NB4 (cell line): ENCODE results near the gene LRRC63.

Experiments used
- POLR2A ChIP-seq: IDR thresholded peaks from 2 replicates; pipeline ENCODE4 v1.6.1; 2011; ENCODE audit warnings: mild to moderate bottlenecking; ENCODE audit not compliant: insufficient read length; ENCODE audit errors: extremely low read depth
- TF ChIP-seq, protein P1 (sequence below): IDR thresholded peaks from one replicate; pipeline ENCODE4 v1.5.1; 2012; ENCODE audit warnings: low read depth, low read length

DNA sequence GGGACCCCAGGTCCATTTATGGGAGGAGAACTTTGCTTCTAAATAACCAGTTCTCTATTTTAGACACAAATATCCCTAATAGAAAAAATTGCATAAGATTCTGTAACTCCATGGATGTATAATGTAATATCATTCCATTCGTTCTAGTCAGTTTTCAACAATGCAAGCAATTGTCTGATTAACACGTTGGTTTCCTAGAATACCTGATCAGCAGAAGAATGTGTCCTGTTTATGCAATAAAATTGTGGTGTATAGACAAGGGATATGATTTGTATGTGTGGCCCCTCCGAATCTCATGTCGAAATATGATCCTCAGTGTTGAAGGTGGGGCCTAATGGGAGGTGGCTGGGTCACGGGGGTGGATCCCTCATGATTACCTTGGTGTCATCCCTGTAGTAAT, 113.2 kb downstream of the LRRC63 start:
- TF ChIP-seq, protein P1, sequence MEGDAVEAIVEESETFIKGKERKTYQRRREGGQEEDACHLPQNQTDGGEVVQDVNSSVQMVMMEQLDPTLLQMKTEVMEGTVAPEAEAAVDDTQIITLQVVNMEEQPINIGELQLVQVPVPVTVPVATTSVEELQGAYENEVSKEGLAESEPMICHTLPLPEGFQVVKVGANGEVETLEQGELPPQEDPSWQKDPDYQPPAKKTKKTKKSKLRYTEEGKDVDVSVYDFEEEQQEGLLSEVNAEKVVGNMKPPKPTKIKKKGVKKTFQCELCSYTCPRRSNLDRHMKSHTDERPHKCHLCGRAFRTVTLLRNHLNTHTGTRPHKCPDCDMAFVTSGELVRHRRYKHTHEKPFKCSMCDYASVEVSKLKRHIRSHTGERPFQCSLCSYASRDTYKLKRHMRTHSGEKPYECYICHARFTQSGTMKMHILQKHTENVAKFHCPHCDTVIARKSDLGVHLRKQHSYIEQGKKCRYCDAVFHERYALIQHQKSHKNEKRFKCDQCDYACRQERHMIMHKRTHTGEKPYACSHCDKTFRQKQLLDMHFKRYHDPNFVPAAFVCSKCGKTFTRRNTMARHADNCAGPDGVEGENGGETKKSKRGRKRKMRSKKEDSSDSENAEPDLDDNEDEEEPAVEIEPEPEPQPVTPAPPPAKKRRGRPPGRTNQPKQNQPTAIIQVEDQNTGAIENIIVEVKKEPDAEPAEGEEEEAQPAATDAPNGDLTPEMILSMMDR: no peak
- no peak for TF ChIP-seq POLR2A
